HL-60/S4 treated with phorbol 12-myristate 13-acetate at 8.2 ng/mL for 4 days and 3 days (cell line): ENCODE data around the gene ARHGAP12.

ENCODE experiments used
- in situ Hi-C: fragments of 300-500 bp; cut with MboI; formaldehyde crosslinking; loops from 2 replicates; pipeline ENCODE4 v1.15.0; 2022; ENCODE audit warnings: low sequenced_read_pairs

The ARHGAP12 gene

DNA sequence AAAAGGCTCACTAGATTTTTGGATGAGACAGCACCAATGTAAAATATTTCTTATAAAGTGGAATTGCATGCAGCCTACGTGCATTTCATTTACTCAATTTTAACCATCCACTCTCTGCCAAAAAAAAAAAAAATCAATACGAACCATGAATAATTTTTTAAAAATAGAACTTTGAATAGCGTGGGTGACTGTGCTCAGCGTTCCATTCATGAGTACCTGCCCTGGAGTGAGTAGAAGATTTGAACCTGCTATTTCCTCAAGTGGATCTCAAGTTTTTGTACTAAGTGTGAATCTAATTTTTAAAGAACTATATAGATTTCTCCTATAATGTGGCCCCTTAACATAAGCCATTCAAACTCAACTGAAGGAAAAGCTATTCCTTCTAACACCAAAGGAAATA lies 105.3 kb downstream of the ARHGAP12 start:
- in situ Hi-C loops: no loop called here

DNA sequence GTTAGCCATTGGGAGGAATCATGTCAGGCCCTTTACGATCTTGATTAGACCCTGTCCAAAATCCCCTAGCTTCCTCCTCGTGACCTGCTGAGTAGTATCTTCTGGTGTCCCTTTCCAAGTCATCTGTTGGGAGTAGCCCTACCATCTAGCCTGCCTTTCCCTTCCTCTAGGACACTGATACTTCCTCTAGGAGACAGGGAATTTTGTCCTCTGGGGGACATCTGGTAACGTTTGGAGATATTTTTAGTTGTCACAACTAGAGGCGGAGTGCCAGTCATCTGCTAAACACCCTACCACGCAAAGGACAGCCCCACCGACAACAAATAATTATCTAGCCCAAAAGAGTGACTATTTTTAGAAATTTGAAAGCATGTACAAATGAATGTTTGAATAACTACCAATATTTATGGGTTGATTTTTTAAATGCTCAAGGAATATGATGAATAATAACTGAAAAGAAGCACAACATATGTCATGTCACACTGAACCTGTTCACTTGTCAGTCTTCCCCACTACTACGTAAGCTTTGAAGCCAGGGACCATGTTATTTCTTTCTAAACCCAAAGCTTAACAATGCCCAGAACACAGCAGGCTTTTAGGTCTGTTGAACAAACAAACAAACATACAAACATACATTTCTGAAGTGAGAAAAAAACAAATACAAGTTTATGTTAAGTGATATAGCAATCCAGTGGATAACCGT lies 105.9 kb downstream of the ARHGAP12 start:
- in situ Hi-C loops: no loop called here

DNA sequence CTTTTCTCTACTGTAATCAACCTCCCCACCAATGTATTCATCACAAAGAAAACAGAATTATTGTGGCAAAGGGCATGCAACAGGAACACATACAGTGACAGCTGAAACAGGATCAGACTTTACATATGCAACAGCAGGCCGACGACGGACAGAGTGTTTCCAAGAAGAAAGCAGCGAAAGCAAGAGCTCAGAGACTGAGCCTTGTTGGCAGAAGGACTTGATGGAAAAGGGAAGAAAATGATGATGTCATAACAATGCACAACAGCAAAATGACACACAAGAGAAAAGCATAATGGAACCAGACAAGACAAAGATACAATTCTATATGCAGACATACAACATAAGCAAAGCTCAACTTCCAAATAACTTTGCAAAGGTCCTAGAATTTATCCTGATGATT lies 106.5 kb downstream of the ARHGAP12 start:
- in situ Hi-C loops: no loop called here

DNA sequence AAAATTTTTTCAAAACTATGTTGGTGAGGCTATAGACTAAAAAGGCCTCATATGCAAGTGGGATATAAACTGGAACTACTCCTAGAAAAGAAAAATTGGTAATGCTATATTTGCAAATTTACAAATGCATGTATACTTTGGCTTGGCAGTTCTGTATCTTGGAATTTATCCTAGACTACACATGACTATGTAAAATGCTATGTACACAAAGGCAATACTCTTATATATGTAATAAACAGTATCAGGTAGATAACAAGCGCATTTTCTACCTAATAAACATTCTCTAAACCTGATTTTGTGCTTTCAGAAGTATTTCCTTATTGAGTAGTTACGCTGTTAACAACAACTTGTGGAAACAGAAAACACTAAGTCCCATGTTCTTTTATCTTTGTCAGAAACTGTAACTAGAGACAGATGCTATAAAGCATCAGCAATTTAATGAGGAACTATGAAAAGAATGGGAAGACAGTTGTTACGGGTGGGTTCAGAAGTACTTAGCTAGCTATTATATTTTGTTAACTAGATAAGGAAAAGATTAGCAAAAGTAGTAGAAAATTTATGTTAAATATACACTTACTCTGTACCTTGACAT lies 107.8 kb downstream of the ARHGAP12 start:
- in situ Hi-C loops: no loop called here

DNA sequence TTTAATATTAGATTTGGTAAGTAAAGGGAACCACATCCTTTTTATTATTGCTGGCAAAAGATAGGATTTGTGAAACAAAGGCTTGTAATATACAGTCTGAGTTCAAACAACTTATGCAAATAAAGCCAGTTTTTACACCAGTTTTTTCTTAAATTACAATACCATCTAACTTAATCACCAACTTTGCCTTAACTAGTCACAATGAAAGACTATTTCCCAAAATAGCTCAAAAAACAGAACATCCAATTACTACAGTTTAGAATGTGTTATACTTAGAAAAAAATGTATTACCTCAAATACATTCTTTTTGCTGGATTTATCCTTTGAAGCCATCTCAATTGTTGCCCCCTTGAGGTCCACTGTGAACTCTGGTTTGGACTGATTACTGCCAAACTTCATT lies 108.5 kb downstream of the ARHGAP12 start:
- in situ Hi-C loops: no loop called here

DNA sequence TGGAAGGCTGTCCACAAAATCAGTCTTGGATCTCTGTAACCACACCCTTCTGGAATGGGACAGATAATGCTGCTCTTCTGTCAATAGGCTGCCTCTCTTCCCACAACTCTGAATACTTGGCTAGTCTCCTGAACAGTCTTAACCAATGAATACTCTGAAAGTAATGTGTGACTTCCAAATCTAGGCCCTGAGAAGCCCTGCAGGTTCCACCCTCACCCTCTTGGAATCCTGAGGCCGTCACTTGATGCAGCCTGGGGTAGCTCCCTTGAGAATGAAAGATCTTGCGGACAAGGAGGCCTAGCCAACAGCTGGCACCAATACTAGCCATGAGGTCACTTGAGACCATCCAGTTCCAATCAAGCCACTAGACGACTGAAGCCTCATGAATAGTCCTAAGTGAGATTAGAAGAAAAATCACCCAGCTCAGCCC lies 109.2 kb downstream of the ARHGAP12 start:
- in situ Hi-C loops: no loop called here

- in situ Hi-C loops: no loop called here
Observed at GRCh38 chr10:31816318-31816717, 112.3 kb downstream of the ARHGAP12 start.

DNA sequence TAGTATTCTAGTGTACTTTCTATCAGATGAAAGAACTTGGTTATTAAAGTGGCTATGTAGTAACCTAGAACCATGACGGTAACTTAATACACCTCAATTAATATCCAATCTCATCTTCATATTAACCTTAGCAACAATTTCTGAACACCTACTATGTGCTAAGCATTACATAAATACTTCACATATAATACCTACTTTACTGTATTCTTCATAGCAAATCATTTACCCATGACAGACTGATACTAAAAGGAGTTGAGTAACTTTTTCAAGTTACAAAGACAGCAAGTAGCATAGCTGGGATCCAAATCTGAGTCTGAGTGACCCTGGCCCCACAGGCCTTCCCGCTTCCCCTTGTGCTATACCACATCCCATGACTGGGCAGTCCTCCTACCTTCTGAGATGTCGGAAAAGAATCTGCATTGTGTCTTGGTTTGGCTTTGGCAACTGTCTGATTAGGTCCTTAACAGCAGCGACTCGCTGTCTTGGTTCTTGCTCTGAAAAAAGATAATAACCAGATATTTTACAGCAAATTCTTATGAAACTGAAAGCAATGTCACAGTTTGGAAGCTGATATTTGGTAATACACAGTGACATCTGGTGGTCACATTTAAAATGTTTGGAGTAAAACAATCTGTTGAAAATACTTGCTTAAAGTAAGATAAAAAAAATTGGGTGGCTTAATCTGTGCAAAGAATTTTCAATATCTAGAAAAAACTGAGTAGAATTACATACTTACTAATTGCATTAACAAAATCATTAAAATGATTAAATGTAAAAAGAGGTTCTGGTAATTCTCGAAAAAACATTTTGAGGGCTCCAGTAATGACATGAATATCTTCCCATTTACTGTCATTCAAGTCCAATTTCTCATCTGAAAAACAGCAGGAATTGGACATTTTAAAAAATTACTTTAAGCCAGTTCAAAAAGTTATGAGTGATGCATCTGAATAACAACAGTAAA lies 120.1 kb downstream of the ARHGAP12 start:
- in situ Hi-C loops: no loop called here

DNA sequence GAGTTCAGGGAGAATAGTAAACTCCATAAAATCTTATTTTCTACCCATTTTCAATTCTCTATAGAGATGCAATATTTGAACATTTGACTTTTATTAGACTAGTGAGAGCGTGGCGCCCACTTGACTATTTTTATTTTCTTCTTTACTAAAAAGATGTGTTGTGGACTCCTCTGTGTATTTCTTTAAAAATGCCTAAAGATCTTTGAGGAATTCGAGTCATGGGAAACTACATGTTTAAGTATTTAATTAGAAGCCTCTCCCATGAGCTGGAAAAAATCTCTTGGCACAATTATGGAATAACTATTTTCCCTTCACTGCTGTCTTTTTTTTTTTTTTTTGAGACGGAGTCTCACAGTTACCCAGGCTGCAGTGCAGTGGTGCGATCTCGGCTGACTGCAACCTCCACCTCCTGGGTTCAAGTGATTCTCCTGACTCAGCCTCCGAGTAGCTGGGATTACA lies 124.2 kb downstream of the ARHGAP12 start:
- in situ Hi-C loops: no loop called here

DNA sequence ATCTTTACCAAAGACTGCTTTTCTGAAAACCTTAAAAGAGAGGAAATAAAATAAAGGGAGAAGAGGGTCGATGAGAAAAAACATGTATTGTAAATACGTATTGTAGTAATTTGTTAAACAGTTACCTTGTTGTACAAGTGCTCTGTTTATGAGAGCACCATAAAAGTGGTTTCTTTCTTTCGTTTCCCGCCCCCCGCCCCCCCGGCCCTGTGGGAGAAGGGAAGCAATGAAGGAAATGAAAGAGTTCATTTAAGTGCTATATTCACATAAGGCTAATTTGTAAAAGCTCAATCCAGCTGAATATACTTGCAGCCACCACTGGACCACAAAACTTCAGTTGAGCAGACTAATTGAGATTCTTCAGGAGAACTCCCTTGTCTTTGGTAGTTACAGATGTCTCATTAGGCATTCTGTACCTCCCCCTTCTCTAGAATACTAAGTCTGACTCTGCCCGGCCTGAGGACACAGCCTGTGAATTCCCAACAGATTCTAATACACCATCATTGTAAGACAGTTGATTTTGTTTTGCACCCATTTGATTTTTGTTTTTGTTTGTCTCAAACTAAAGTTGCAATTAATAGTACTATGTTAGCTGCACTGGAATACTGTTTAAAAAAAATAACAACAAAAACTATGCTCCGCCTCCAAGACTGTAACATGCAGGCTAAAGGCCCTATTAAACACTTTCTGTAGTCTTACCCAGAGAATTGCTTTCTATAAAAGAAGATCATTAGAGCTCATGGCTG lies 124.9 kb downstream of the ARHGAP12 start:
- in situ Hi-C loops: no loop called here

DNA sequence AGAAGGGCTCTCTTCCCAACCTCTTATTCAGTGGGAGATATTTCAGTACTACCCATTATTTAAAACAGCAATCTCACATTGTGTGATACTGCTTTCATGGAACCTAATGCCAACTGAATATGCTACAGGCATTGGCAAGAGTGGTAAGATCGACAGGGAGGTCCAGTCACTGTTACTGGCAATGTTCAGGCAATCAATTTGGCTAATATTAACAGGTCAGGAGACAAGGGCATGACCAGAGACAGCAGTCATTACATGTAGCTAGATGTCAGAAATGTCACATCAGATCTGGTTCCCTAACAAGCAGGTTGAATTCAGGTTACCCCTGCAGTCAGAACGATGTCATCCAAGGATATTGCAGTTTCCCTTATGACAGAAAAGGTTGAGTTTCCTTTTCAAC lies 129.4 kb downstream of the ARHGAP12 start:
- in situ Hi-C loops: loop anchor here (25.0 kb wide), 1 partner anchor 1037 kb away; no protein-coding TSS in a partner anchor

DNA sequence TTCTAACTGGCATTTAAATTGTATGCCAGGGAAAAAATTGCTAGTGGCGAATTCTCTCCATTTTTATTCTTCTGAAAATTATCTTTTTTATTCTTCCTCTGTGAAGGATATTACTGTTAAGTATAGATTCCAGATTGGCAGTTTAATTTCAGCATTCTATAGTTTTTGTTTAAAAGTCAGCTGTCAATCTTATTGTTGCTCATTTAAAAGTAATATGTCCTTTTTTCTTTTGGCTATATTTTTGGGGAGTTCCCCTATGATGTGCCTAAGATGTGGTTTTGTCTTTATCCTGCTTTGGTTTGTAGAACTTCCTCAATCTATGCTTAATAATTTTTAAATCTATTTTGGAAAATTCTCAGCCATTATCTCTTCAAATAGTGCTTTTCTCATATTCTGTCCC lies 135.9 kb downstream of the ARHGAP12 start:
- in situ Hi-C loops: loop anchor here (25.0 kb wide), 1 partner anchor 1030 kb away; no protein-coding TSS in a partner anchor

GRCh38 chr10:31789555-31789954 lies 139.1 kb downstream of the ARHGAP12 start:
- in situ Hi-C loops: loop anchor here (25.0 kb wide), 1 partner anchor 1027 kb away; no protein-coding TSS in a partner anchor

DNA sequence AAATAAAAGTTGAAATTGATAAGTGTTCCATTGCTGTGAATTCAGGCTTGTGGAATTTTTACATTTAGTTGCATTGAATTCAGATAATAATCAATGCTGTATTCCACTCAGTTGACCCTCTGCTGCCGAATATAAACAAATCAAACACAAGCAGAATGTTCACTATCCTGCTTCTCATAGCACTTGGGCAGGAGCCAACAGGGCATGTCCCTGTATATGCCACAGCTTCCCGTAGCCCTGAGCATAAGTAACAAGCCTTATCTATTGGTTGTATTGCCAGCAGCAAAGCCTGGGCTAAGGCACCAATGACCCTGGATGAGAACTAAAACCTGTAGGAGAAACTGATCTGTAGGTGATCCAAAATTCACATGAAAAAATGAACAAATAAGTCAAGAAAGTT lies 145.9 kb downstream of the ARHGAP12 start:
- in situ Hi-C loops: loop anchor here (25.0 kb wide), 1 partner anchor 1020 kb away; no protein-coding TSS in a partner anchor

DNA sequence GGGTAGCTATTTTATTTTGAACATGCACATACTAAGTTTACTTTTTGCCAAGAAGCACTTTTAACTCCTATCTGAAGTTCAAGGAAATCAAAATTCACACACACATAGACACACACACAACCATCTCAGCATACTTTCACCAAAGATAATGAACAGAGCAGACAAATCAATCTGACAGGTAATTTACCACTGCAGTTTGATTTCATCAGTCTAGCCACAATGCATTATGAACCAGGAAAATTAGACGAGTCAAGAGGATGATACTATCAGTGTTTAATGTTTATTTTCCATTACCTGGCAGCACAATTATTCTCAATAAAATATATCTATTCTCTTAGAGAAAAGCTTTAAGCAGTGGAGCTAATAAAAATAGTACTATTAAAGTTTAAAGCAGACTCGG lies 147.9 kb downstream of the ARHGAP12 start:
- in situ Hi-C loops: loop anchor here (25.0 kb wide), 1 partner anchor 1018 kb away; no protein-coding TSS in a partner anchor

DNA sequence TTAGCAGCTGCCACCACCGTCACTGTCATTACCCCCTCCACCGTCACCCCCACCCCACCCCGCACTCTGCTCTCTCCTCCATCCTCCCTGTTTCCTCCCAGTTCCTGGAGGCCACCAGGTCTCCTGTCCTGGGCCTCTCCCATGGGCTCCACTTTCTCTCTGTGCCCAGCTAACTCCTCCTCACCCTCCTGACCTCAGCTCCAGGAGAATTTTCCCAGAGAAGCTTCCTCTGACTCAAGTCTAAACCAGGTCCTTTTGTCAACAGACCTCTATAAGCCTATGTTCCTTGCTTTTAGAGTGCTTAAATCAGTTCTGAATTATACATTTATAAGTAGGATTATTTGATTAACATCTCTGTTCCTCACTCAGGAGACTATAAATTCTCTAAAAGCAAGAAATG lies 150.0 kb downstream of the ARHGAP12 start:
- in situ Hi-C loops: loop anchor here (25.0 kb wide), 1 partner anchor 1016 kb away; no protein-coding TSS in a partner anchor

- in situ Hi-C loops: loop anchor here (25.0 kb wide), 1 partner anchor 1014 kb away; no protein-coding TSS in a partner anchor
Observed at GRCh38 chr10:31776159-31776558, 152.5 kb downstream of the ARHGAP12 start.

- in situ Hi-C loops: loop anchor here (25.0 kb wide), 1 partner anchor 1013 kb away; no protein-coding TSS in a partner anchor
Observed at GRCh38 chr10:31774928-31775650, 153.5 kb downstream of the ARHGAP12 start.

- in situ Hi-C loops: no loop called here
Observed at GRCh38 chr10:31774299-31774900, 154.2 kb downstream of the ARHGAP12 start.
